PC-9 (cell line): ENCODE data around the gene BCCIP.

Experiments
- CTCF ChIP-seq: fragments of 200-600 bp; sonication (generic); conservative IDR thresholded peaks from 2 replicates; pipeline ENCODE4 v1.6.1; 2017; ENCODE audit warnings: mixed run types, antibody characterized with exemption, mild to moderate bottlenecking, moderate library complexity
- EZH2 ChIP-seq: fragments of 200-600 bp; sonication (generic); IDR thresholded peaks from 2 replicates; pipeline ENCODE4 v1.8.0; 2017; ENCODE audit warnings: antibody characterized with exemption, low read depth

- TF ChIP-seq CTCF (no peak), EZH2 (no peak)
Measured at GRCh38 chr10:125799451-125800182, 23.7 kb upstream of the BCCIP start.
